GM12873 (cell line): Measurements from ENCODE around the gene RHOXF2.

Experiments used
- CTCF ChIP-seq: IDR thresholded peaks from 2 replicates; pipeline ENCODE4 v1.5.1; 2012; ENCODE audit warnings: low read depth, mild to moderate bottlenecking, moderate library complexity, low read length, control low read depth; ENCODE audit not compliant: insufficient read depth; ENCODE audit errors: missing control alignments

The RHOXF2 gene

GRCh38 chrX:120205816-120206753, 47.7 kb downstream of the RHOXF2 start:
- TF ChIP-seq CTCF = no peak

DNA sequence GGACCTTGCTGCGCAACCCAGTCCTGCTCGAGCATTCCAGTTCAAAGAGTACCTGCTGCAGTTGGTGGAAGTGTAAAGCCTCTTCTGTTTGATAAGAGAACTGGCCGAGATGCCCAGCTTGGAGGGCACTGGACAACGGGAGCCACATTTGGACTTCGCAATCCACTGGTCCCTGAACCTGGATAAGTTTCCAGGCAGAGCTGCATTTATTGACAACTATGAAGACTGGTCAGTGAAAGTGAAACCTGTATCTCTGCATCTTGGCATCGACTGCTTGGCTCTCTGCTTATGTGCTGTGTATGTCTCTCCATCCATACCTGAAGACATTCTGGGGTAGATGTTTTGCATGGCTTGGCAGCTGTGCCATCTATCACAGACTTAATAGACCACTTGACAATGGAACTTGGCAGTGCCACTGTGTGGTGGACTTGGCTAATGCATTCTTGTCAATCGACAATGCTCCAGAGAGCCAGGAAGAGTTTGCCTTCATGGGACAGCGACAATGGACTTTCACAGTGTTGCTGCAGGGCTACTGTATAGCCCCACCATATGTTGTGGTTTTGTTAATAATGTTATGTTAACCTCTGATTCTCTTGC, 48.7 kb downstream of the RHOXF2 start:
- no peak for TF ChIP-seq CTCF

DNA sequence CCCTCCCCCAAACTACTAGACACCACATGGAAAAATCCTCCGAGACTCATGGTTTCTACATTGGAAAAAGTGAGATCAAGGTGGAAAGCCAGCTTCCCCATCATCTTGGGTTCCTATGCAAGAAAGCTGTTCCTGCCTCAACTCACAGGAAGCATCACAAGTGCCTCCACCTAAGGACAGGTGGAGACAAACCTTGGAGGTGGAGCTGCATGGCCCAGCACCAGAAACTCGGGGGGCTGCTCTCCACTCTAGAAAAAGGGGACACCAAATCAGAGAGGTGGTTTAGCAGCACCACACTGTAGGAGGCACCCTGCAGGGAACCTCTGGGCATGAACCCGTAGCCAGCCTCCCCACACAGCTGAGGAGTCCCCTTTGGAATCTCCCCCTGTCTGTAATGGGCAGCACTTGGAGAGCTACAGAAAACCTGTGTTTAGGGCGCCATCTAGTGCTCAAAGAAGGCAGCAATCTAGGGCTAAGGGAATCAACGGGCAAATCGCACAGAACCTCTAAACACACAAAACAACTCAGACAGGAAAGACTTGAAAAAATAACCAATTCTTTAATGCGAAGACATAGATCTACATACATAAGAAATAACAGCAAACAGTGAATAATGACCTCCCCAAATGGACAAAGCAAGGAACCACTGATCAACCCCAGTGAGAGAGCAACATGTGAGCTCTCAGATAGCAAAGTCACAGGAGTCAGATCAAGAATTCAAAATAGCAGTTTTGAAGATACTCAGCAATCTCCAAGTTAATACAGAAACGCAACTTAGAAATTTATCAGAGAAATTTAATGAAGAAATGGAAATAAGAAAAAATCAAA, 55.2 kb downstream of the RHOXF2 start:
- TF ChIP-seq CTCF = peak; percentile 89
